Cerebellar nuclear complex (tissue), 1 donor: Measurements from ENCODE around the gene ANKRD17.
A peak's percentile ranks its signal among the peaks of the same experiment; 100 is the strongest.
"Not testable (repeated sequence)": the region's sequence is repeated elsewhere in the genome, so short reads cannot be mapped to it uniquely, and the experiment has no call there.

Experiments used
- DNase-seq, 2 experiments: peaks; one replicate each; lab custom pipeline; 2025; lab: John Stamatoyannopoulos, UW

Gene ANKRD17, protein sequence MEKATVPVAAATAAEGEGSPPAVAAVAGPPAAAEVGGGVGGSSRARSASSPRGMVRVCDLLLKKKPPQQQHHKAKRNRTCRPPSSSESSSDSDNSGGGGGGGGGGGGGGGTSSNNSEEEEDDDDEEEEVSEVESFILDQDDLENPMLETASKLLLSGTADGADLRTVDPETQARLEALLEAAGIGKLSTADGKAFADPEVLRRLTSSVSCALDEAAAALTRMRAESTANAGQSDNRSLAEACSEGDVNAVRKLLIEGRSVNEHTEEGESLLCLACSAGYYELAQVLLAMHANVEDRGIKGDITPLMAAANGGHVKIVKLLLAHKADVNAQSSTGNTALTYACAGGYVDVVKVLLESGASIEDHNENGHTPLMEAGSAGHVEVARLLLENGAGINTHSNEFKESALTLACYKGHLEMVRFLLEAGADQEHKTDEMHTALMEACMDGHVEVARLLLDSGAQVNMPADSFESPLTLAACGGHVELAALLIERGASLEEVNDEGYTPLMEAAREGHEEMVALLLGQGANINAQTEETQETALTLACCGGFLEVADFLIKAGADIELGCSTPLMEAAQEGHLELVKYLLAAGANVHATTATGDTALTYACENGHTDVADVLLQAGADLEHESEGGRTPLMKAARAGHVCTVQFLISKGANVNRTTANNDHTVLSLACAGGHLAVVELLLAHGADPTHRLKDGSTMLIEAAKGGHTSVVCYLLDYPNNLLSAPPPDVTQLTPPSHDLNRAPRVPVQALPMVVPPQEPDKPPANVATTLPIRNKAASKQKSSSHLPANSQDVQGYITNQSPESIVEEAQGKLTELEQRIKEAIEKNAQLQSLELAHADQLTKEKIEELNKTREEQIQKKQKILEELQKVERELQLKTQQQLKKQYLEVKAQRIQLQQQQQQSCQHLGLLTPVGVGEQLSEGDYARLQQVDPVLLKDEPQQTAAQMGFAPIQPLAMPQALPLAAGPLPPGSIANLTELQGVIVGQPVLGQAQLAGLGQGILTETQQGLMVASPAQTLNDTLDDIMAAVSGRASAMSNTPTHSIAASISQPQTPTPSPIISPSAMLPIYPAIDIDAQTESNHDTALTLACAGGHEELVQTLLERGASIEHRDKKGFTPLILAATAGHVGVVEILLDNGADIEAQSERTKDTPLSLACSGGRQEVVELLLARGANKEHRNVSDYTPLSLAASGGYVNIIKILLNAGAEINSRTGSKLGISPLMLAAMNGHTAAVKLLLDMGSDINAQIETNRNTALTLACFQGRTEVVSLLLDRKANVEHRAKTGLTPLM (N-terminal part only)

DNA sequence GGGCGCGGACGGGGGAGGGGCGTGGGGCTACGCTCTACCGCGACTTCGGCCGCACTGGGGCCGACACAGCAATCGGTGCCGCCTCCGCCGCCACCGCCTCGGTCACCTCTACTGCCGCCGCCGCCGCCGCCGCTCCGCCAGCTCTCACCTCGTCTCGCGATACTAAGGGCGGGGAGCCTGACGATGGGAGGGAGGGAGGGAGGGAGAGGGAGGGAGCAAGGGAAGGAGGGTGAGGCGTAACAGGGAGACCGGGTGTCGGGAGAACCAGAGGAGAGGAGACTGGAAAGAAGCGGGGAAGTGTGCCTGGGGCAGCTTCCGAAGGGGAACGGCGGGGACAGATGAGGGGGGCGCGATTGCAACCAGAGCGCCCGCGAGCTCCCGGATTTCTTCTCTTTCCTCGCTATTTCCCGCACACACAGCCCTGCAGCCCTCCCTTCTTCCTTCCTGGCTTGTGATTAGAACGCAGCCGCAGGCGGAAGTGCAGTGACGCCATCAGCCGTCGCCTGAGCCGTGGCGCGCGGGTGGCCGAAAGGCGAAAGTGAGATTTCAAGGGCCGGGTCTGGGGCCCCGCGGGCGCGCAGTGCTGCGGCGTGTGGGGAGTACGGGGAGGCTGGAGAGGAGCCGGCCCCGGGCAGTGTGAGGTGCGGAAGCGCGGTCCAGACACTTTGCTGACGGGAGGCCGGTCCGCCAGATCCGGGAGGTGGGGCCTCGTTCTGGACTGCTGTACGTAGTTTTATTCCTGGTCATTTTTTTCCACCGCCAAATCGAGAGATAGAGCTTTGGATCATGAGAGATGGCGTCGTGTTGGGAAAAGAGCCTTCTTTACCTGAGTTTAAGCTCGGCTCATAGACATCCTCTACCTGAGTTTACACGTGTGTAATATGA lies at the start of gene ANKRD17:
TSS of gene ANKRD17 (minus strand) at position 113 of the 885 bp plus-strand sequence. CDS start 130 bp downstream, outside the sequence.
- peak; percentile 20 to 63 for DNase-seq

DNA sequence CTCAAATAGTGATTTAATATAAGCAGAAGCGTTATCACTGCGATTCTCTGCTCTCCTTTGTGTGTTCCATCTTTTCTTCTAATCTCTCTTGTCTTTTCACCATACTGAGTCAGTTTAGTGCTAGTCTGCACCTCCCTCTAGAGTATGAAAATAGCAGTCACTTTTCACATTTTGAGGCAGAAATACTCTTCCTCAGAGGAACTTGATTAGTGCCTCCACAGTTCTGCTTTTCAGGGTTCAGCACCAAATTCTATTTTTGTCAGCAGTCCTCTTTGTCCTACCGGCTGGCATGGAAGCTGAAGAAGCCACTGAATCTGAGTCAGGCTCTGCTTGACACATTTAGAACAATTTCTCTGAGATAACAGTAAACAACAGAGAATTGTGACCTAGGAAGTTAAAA lies 49.7 kb upstream of the ANKRD17 start:
- no peak for DNase-seq

DNA sequence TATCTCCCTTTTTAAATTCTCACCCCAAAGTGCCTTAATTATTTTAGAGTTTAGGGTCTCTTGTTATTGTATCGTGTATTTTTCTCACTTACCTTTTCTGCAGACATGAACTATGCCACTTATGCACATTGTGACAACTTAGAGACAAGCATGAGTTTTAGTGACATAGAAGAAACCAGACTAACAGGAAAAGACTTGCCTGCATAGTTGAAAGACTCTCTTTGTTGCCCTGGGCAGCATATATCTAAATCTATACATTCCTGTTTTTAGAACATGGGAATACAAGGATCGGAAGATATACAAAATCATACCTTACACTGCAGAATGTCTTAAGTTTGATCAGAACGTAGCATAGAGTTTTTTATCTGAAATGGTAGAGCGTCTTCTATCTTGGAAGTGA lies 45.1 kb upstream of the ANKRD17 start:
- no peak for DNase-seq

DNA sequence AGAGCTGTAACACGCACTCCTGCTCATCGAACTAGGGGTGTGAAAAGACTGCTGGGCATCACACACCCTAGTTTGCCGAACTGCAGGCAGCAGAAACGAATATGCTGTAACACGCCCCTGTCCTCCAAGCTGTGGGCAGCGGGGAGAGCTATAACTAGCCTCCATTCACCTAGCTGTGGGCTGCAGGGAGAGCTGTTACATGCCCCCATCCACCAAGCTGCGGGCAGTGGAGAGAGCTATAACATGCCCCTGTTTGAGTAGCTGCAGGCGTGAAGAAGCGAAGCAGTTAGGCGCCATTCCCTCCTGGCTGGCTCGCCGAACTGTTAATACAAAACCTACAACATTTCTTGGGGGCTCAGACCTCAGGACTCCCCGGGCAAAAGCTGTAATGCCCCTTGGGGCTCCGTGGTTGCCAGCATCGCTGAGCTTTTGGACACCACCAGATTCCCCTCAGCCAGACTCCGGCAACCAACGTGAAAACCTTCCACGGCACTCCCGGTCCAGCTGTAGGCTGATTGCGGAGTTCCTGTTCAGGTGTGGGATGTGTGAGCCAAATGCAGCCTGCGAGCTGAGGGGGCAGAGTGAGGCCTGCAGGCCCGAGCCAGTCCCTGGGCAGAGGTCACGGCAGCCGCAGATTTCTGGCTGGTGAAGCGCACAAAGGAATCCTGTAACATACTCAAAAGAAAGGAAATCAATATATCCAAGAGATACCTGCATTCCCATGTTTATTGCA lies 41.1 kb upstream of the ANKRD17 start:
- DNase-seq, result no peak

DNA sequence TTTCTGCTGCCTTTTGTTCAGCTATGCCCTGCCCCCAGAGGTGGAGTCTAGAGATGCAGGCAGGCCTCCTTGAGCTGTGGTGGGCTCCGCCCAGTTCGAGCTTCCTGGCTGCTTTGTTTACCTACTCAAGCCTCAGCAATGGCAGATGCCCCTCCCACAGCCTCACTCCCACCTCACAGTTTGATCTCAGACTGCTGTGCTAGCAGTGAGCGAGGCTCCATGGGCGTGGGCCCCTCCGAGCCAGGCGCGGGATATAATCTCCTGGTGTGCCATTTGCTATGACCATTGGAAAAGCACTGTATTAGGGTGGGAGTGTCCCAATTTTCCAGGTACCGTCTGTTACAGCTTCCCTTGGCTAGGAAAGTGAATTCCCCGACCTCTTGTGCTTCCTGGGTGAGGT lies 34.1 kb upstream of the ANKRD17 start:
- DNase-seq, result not testable (repeated sequence)

DNA sequence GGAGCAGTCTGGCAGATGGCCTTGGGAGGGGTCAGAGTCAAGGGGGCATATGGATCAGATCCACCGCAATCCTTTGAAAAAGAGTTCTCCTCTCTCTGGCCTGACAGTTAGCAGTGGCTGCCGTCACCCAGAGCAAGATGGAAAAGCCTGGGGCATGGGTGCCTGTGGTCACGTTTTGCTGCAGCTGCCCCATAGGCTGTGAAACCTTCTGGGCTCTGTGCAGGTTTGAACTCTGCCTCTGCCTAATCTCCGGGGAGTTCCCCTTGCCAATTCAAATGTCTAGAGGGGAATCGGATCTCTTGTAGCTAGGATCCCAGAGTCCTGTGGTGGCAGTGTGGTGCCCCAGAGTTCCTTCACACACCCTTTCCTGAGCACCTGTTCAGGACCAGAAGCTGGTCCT lies 23.4 kb upstream of the ANKRD17 start:
- no peak for DNase-seq

DNA sequence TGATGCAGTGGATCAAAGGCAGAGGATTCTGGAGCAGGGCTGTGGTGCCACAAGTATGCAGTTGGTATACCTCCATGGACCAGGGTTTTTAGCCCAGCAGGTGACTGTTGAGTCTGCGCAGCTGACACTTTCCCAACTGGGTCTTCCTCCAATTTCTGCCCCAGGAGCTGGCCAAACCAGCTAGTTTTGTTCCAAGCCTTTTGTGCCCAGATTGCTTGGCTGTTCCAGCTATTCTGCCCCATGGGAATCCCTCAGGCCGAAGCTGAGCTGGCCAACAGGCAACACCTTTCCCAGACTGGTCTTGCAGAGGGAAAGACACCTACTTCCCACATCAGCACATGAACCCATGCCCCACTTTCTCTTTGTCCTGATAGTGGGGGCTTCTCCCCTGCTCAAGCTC lies 22.8 kb upstream of the ANKRD17 start:
- no peak for DNase-seq

DNA sequence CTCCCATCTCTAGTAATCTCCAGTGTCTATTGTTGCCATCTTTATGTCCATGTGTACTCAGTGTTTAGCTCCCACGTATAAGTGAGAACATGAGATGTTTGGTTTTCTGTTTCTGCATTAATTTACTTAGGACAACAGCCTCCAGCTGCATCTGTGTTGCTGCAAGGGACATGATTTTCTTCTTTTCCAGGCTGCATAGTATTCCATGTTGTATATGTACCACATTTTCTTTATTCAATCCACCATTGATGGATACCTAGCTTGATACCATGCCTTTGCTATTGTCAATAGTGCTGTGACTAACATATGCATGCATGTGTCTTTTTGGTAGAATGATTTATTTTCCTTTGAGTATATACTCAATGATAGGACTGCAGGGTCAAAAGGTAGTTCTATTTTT lies 18.6 kb upstream of the ANKRD17 start:
- no peak for DNase-seq

DNA sequence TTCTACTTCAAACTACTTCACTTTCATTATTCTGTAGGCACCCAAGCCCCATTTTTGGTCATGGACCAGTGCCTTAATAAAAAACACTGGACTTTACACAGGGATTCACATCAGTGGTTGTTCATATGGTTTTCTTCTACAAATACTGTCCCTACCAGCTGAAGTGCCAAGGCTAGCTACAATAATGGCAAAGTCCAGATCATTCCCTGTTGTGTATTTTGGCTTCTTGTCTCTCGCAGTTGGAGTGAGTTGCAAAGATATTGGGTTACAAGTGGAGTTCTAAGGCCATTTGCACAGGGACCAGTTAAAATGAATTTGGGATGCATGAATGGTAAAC lies 16.7 kb upstream of the ANKRD17 start:
- DNase-seq, result no peak

DNA sequence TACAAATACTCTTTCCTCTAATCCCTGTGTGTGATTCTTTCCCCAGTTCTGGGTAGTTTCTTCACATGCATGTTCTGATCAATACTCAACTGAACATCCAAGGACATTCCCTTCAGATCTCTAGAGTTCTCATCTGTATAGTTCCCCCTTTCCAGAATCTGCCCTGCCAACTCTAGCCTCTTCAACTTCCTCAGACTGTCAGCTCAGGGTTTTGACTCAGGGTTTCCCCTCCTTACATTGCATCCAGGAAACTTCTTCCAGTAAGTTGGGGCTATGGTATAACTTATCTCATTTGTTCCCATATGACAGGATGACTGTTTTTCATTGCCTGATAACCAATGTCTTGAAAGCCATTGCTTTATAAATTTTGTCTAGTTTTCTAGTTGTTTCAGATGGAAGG lies 14.2 kb upstream of the ANKRD17 start:
- DNase-seq, result no peak

DNA sequence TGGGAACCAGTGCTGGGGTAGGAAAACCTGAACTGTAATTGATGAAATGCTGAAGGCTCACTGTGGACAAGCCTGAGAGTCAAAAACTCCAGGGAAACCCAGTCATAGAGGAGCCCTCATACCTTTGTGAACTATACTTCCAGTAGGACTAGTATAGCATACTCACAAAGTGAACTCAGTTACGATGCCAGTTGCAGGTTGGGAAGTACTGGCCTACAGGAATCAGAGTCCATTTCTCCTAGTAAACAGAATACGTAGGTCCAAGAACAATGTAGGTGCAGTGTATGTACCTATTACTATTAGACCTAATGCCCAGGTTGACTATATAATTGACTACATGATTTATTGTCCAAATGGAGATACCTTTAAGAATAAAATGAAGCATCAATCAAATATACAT lies 8.5 kb upstream of the ANKRD17 start:
- no peak for DNase-seq

DNA sequence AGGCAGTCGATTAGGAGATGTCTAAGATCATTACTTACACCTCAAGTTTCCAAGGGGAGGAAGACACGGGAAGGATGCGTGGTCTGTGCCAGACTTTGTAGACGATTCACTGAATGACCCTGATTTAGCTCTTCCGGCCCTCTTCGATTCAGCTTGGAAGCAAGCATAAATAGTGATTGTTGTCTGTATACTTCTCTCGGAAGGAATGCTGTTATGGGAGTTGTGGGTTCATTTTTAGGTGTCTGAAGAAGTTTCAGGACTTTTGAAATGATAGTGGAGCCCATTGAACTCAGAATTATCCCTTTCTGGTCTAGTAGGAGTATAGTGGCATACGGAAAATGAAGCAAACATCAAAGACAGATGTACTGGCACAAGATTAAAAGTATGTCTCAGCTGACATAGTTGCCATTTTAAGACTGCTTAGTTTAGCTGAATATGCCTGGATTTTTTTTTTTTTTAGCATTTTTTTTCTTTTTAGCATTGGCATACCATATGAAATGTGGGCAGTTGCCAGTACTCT lies 1.0 kb upstream of the ANKRD17 start:
- DNase-seq, result no peak

DNA sequence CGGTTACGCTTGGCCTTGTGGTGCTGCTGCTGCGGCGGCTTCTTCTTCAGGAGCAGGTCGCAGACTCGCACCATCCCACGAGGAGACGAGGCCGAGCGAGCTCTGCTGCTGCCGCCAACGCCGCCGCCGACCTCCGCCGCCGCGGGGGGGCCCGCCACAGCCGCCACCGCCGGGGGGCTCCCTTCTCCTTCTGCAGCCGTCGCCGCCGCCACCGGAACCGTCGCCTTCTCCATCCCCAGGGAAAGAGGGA lies 237 bp downstream of the ANKRD17 start:
- DNase-seq, result peak in 1 of 2 experiments; percentile 48

DNA sequence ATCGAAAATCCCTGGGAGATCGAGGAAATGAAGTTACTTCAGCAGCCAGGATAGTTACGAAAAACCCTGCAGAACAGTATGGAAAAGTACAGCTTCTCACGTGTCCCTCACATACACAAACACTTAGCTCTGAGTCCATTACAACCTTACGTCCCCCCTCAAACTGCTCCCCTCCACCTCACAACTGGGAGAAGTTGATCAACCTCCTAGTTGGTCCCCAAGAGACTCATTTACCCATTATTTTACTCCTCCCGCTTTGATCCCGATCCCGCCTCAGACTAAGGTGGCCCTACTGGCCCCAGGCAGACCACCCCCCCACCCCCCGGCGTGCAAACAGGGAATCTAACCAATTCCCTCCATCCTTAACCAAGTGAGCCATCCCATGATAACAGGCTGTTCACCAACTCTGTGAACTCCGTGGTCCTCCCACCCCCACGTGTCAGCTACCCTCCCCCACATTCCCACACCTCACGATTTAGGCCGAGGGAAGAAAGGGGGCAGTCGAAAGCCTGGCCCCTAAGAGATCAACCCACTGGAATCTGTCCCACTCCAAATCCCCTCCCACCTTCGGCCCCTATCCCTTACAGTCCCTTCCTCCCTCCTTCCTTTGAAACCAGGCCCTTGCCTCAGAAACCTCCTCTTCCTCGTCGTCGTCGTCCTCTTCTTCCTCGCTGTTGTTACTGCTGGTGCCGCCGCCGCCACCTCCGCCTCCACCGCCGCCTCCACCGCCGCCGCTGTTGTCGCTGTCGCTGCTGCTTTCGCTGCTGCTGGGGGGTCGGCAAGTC lies 755 bp downstream of the ANKRD17 start:
- no peak for DNase-seq

DNA sequence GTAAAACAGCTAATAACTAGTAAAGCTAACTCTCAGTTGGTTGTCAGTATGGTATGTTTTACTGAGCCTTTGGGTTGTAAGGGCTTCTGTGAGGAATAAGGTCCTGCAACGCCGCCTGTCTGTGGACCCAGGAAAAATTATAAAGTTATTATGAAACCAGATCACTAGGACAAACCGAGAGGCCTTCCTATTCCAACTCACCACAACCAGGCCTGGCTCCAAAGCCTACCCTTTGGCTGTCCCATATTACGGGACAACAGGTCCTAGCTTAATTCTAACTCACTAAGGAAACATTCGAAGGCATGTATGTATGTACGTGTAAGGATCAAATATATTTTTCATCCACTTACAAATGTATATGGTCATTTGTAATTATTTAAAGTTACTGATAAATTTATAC lies 1.4 kb downstream of the ANKRD17 start:
- peak in 1 of 2 experiments; percentile 26 for DNase-seq

DNA sequence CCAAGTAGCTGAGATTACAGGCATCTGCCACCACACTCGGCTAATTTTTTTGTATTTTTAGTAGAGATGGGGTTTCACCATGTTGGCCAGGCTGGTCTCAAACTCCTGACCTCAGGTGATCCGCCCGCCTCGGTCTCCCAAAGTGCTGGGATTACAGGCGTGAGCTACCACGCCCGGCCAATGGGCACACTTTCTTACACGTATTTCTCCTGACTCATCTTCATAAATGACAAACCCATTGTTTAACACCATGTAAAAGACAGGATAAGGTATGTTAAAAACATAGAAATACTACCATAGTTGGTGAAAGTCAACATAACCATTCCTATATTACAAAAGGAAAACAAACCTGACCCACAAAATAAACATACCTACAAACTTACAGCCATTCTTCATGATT lies 2.8 kb downstream of the ANKRD17 start:
- DNase-seq, result not testable (repeated sequence)

DNA sequence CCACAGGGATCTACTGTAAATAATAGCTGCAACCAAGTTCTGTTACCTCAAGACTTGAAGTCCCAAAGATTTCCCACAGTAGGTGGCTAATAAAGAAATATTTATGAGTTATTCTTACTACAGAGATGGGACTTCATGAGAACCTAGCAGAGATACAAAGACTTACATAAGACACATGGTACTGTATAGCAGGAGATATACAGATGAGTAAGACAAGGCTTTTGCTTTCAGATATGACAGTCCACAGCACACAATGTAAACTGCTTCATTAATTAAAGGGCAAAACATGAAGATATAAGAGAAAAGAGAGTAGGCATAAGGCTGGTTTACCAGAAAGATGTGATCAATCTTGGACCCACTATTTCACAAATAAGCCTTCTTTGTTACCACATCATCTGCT lies 6.6 kb downstream of the ANKRD17 start:
- DNase-seq, result no peak

DNA sequence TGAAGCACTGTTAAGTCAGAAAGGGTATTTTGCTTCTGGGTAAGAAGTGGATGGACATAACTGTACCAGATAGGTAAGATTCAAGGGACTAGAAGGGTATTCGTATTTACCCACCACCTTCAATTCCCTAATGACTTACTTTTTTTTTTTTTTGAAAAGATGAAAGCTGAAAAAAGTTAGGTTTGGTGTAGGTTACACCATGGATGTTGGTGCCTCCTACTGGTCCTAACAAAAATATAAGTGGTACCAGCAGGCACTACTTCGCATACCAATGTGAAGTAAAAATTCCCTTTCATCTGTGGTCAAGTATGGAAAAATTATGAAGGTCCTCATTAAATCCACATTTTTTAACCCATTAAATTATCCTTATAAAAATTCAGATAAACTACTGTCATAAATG lies 7.2 kb downstream of the ANKRD17 start:
- DNase-seq, result no peak

DNA sequence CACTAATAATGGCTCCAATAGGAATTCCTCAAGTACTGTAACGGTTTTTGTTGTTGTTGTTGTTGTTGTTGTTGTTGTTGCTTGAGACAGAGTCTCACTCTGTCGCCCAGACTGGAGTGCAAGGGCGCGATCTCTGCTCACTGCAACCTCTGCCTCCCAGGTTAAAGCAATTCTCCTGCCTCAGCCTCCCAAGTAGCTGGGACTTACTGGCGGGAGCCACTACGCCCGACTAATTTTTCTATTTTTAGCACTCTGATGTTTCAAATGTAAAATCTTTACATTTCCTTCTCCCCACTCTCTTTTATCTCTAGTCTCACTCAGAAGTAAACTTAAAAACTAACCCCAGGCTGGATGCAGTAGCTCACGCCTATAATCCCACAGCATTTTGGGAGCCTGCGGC lies 8.0 kb downstream of the ANKRD17 start:
- no peak for DNase-seq

DNA sequence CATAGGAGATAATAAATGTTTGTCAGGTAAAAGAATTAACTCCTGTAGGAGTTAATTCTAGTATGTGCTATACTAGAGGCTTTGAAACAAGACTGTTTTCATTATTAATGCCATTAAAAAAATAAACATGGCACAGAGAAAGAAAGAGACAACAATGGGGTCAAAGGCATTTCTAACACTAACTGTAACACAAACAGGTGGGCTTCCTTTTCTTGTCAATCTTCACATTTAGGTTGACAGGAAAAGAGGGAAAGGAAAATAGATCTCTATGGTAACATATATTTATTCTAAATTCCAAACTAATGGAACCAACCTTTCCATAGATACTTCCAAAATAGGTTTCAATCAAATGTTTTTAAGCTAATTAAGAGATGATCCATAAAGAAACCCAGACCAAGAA lies 9.8 kb downstream of the ANKRD17 start:
- DNase-seq, result no peak
